Subcutaneous abdominal adipose tissue (tissue), 5 donors: Measurements from ENCODE around the gene COX8C.
"Not testable (repeated sequence)": the region's sequence is repeated elsewhere in the genome, so short reads cannot be mapped to it uniquely, and the experiment has no call there.

Source experiments
- H3K27ac ChIP-seq: one replicate; pipeline ENCODE4 v1.7.0; 2013; ENCODE audit warnings: low read depth, mild to moderate bottlenecking, inconsistent platforms, low read length, moderate library complexity
- H3K27me3 ChIP-seq, 5 donors: one replicate each; pipeline ENCODE4 v1.7.0; 2013; ENCODE audit warnings: low read length in 5 of 5, inconsistent platforms in 1 of 5; ENCODE audit not compliant: control insufficient read depth in 5 of 5, insufficient read depth in 4 of 5
- H3K36me3 ChIP-seq, 5 donors: one replicate each; pipeline ENCODE4 v1.7.0; 2013; ENCODE audit warnings: low read length in 5 of 5; ENCODE audit not compliant: control insufficient read depth in 5 of 5, insufficient read depth in 5 of 5
- H3K4me1 ChIP-seq, 5 donors: one replicate each; pipeline ENCODE4 v1.7.0; 2013; ENCODE audit warnings: low read length in 5 of 5, mild to moderate bottlenecking in 3 of 5, moderate library complexity in 1 of 5; ENCODE audit not compliant: control insufficient read depth in 5 of 5, insufficient read depth in 5 of 5
- H3K4me3 ChIP-seq, 5 donors: one replicate each; pipeline ENCODE4 v1.7.0; 2013; ENCODE audit warnings: low read length in 5 of 5, low read depth in 1 of 5
- H3K9ac ChIP-seq, 5 donors: one replicate each; pipeline ENCODE4 v1.7.0; 2013; ENCODE audit warnings: low read length in 5 of 5, mild to moderate bottlenecking in 4 of 5, moderate library complexity in 3 of 5
- H3K9me3 ChIP-seq, 5 donors: one replicate each; pipeline ENCODE4 v1.7.0; 2013; ENCODE audit warnings: low read length in 5 of 5; ENCODE audit not compliant: control insufficient read depth in 5 of 5
- donor health status: healthy.
- donor health status: healthy.
- donor health status: healthy.
- donor health status: healthy.
- donor health status: healthy.

Gene COX8C

GRCh38 chr14:93354873-93355272, 7.9 kb downstream of the COX8C start:
- not testable (repeated sequence) for H3K4me3 ChIP-seq

GRCh38 chr14:93368996-93369712, 22.2 kb downstream of the COX8C start:
- no peak overlapping the region for H3K9ac ChIP-seq

More at GRCh38 chr14:93354873-93355272, 7.9 kb downstream of the COX8C start:
- H3K36me3 ChIP-seq, H3K27me3 ChIP-seq, H3K9ac ChIP-seq, H3K4me1 ChIP-seq, H3K9me3 ChIP-seq, H3K27ac ChIP-seq: not testable (repeated sequence)

DNA sequence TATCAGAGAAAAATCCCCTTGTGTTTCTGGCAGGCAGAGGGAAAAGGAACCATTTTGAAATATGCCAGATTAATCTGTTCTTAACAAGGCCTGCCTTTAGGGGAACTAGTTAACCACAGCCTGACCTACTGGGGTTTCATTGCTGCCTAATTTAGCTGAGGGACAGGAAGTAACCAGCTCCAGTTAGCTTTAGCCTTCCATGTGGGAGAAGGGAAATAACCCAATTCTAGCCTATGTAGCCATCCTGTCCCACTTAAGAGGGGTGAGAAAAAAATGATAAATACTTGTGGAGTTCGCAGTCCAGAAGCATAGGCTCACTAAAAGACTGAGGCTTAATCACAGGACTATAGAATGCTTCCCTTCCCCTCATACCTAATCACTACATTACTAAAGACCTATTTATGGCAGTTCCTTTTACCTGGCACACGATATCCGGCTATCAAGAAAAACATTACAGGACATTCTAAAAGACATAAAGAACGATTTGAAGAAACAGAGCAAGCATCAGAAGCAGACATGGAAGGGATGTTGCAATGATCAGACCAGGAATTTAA, 22.8 kb downstream of the COX8C start:
- H3K36me3 ChIP-seq, result no peaks in the 10 kb centered on the region
- no peaks in the 10 kb centered on the region for H3K27me3 ChIP-seq
- no peak overlapping the region for H3K9ac ChIP-seq
- H3K4me3 ChIP-seq, result no peak overlapping the region
- no peak overlapping the region for H3K27ac ChIP-seq
- peaks cover 0 to 5% (median 0%) of the 10 kb centered on the region in 5 donors for H3K9me3 ChIP-seq
- H3K4me1 ChIP-seq, result no peaks in the 10 kb centered on the region

More at GRCh38 chr14:93368996-93369712, 22.2 kb downstream of the COX8C start:
- H3K36me3 ChIP-seq, result no peaks in the 10 kb centered on the region
- no peak overlapping the region for H3K27ac ChIP-seq
- no peaks in the 10 kb centered on the region for H3K4me1 ChIP-seq
- H3K27me3 ChIP-seq, result no peaks in the 10 kb centered on the region
- no peak overlapping the region for H3K4me3 ChIP-seq
- peaks cover 0 to 4% (median 0%) of the 10 kb centered on the region in 5 donors for H3K9me3 ChIP-seq

GRCh38 chr14:93375673-93376156, 28.7 kb downstream of the COX8C start:
- no peak overlapping the region for H3K4me3 ChIP-seq
- no peaks in the 10 kb centered on the region for H3K4me1 ChIP-seq
- H3K27ac ChIP-seq, result no peak overlapping the region
- H3K9ac ChIP-seq, result no peak overlapping the region
- no peaks in the 10 kb centered on the region for H3K27me3 ChIP-seq
- peaks cover 0 to 5% (median 0%) of the 10 kb centered on the region in 5 donors for H3K9me3 ChIP-seq
- no peaks in the 10 kb centered on the region for H3K36me3 ChIP-seq

- Histone ChIP-seq H3K9me3 (no peaks in the 10 kb centered on the region), H3K4me1 (no peaks in the 10 kb centered on the region), H3K9ac (no peak overlapping the region), H3K27me3 (no peaks in the 10 kb centered on the region), H3K36me3 (no peaks in the 10 kb centered on the region), H3K27ac (no peak overlapping the region), H3K4me3 (no peak overlapping the region)
These were observed 32.8 kb downstream of the COX8C start for GRCh38 chr14:93379831-93380230.

DNA sequence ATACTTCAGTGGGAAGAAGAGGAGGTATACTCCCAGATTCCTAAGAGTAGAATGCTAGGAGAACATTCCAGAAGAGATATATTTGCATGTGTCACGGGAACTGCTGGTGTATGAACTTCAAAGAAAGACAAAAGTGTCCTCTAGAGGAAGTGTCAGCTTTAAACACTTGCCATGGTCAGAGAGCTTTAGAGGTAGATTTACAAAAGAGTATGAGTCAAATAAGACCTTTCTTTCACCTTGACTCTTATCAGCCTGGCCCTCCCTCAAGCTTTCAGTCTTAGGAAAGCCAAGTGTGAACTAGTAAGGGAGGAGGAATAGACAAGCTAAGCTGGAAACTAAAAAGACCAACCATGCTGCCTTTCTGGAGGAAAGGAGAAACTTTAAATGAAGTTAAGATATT, 34.7 kb downstream of the COX8C start:
- Histone ChIP-seq H3K9me3 (no peaks in the 10 kb centered on the region), H3K27ac (no peak overlapping the region), H3K4me3 (no peak overlapping the region), H3K4me1 (no peaks in the 10 kb centered on the region), H3K36me3 (no peaks in the 10 kb centered on the region), H3K9ac (no peak overlapping the region), H3K27me3 (no peaks in the 10 kb centered on the region)

DNA sequence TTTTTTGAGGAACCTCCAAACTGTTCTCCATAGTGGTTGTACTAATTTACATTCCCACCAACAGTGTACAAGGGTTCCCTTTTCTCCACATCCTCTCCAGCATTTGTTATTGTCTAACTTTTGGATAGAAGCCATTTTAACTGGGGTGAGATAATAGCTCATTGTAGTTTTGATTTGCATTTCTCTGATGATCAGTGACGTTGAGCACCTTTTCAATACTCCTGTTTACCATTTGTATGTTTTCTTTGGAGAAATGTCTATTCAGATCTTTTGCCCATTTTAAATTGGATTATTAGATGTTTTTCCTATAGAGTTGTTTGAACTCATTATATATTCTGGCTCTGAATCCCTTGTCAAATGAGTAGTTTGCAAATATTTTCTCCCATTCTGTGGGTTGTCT, 37.3 kb downstream of the COX8C start:
- H3K27me3 ChIP-seq, H3K4me3 ChIP-seq, H3K4me1 ChIP-seq, H3K27ac ChIP-seq, H3K9me3 ChIP-seq, H3K9ac ChIP-seq, H3K36me3 ChIP-seq: not testable (repeated sequence)

DNA sequence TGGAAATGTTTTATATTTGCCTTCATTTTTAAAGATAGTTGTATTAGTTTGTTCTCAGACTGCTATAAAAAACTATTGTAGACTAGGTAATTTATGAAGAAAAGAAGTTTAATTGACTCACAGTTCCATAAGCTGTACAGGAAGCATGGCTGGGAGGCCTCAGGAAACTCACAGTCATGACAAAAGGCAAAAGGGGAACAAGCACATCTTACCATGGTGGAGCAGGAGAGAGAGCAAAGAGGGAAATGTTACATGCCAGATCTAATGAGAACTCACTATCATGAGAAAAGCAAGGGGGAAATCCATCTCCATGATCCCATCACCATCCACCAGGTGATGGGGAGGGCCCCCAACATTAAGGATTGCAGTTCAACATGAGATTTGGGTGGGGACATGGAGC, 48.2 kb downstream of the COX8C start:
- no peaks in the 10 kb centered on the region for H3K27me3 ChIP-seq
- peaks cover 0 to 7% (median 4%) of the 10 kb centered on the region in 5 donors for H3K9me3 ChIP-seq
- H3K4me1 ChIP-seq, result no peaks in the 10 kb centered on the region
- H3K9ac ChIP-seq, result no peak overlapping the region
- no peaks in the 10 kb centered on the region for H3K36me3 ChIP-seq
- H3K27ac ChIP-seq, result no peak overlapping the region
- H3K4me3 ChIP-seq, result no peak overlapping the region

GRCh38 chr14:93396456-93396855, 49.5 kb downstream of the COX8C start:
- Histone ChIP-seq H3K9me3 (peaks cover 0 to 7% (median 4%) of the 10 kb centered on the region in 5 donors), H3K4me1 (no peaks in the 10 kb centered on the region), H3K27me3 (peaks cover 0 to 4% (median 0%) of the 10 kb centered on the region in 5 donors), H3K36me3 (no peaks in the 10 kb centered on the region), H3K4me3 (no peak overlapping the region), H3K9ac (no peak overlapping the region), H3K27ac (no peak overlapping the region)
